Limb (tissue), 2 donors: ENCODE results near the gene EVC2.
"Not testable (repeated sequence)": the region's sequence is repeated elsewhere in the genome, so short reads cannot be mapped to it uniquely, and the experiment has no call there.

Experiments
- DNase-seq, 2 donors: peaks; one replicate each; pipeline ENCODE4 v3.0.0-alpha.2; 2016; ENCODE audit errors: extremely low spot score in 2 of 2

The EVC2 gene

DNA sequence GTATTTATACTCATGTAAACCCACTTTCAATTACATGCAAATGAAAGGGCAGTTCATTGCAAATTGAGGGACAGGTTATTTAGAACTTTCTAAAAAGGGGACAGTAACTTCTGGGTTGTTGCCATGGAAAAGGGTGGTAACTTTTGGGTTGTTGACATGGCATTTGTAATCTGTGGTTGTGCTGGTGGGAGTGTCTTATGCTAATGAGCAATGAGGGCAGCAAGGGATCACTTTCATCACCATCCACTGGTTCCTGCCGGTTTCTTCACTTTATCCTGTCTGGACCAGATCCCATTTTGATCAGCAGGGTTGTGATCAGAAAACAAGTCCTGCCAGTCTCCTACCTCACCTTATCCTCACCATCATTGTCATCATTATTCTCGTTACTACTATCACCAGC lies 34.6 kb upstream of the EVC2 start:
- no peak for DNase-seq

DNA sequence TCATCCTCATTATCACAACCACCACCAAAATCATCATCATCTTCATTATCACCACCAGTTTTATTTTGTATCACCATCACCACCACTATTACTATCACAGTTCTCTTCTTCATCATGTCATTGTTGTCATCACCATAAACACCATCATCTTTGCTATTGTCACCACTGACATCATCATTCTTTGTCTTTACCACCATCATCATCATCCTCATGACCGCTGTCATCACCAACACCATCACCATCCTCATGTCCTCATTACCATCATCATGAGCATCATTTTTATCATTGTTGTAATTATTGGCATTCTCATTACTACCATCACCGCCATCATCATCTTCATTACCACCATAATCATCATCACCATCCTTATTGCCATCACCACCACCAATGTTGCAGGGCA lies 34.0 kb upstream of the EVC2 start:
- DNase-seq: no peak

DNA sequence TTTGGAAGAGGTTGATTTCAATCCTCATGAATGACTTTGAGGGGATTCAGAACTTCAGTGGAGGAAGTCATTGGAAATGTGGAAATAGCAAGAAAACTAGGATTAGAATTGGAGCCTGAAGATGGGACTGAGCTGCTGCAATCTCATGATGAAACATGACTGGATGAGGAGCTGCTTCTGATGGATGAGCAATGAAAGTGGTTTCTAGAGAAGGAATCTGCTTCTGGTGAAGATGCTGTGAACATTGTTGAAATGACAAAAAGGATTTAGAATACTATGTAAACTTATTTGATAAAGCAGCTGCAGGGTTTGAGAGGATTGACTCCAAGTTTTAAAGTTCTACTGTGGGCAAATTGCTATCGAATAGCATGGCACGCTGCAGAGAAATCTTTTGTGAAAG lies 29.7 kb upstream of the EVC2 start:
- no peak for DNase-seq

DNA sequence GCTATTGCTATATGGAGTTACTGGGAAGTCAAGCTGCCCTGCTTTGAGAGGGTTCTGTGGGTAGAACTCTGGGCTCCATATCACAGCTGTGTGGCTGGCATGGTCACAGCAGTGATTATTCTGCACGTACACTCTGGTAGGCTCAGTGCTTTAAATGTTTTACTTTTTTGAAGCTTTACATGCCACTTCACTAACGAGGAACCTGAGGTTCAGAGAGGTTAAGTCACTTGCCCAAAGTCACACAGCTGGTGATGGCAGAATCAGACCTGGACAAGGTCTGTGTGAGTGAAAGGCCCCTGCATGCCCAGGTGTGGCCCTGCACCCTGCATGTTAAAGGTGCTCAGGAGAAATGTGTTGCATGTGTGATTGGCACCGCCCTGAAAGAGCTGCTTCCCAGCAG lies 27.1 kb upstream of the EVC2 start:
- no peak for DNase-seq

GRCh38 chr4:5734853-5735252 lies 26.5 kb upstream of the EVC2 start:
- DNase-seq: no peak

- no peak for DNase-seq
These were observed 23.8 kb upstream of the EVC2 start for GRCh38 chr4:5732158-5732557.

DNA sequence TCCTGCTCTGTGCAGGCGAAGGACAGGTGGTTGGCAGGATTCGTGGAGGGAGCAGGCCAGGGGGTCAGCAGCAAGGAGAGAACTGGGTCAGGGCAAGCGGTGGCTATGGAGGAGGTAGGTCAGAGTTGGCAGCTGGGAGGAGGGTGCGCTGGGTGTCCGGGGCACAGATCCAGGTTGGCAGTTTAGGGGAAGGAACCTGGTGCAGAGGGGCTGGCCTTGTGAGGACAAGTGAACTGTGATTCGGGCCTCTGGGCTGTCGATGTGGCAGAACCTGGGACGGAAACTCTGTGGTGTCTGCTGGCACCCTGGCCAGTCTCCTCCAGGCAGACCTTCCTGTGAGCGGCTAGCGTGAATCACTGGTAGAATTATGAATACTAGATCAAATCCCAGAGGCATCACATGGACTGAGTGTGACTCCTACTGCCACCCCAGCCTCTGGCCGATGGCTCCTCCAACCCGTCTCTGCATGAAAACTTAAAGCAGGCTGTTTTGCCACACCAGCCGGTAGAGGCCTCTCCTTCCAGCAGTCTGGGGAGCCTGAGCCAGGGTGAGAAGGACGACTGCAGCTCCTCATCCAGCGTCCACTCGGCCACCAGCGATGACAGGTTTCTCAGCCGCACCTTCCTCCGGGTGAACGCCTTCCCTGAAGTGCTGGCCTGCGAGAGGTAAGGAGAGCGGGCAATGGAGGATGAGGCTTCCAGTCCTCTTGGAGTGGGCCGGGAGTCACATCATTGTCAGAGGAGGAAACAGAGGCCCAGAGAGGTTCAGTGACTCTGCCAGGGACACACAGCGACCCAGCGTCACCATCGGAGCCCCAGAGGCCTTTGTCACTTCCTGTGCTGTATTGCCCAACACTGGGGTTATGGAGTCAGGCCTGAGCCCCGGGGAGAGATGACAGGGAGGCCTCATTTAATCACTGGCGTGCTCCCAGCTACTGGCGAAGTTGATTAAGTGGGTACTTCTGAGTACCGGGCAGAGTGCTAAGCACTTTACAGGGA lies 22.9 kb upstream of the EVC2 start:
- no peak for DNase-seq

DNA sequence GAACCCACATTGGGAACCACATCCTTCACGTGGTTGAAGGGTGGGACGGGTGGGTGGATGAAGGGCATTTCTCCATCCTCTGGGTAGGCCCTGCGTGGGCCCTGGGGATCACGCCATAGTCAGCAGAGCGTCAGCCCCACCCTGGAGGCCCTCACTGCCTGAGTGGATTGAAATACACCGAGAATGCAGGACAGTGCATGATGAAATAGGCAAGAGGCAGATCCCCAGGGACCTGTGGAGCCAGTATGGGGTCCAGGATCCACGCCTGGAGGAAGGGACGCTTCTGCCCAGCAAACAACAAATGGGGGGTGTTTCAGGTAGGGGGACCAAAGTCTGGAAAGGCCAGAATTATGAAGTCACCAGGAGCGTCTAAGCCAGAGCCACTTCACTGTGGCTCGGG lies 22.1 kb upstream of the EVC2 start:
- no peak for DNase-seq

DNA sequence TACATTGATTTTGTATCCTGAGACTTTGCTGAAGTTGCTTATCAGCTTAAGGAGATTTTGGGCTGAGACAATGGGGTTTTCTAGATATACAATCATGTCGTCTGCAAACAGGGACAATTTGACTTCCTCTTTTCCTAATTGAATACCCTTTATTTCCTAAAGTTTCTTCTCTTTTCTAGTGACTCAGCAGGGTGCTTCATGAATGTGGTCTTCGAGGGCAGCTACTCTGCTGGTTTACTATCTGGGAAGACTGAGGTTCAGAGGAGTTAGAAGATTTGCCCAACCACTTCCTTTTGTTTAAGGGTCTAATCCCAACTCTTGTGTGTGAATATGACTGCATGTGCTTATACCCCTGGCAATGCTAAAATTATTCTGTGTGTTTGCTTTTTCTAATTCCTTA lies 20.1 kb upstream of the EVC2 start:
- DNase-seq: not testable (repeated sequence)

DNA sequence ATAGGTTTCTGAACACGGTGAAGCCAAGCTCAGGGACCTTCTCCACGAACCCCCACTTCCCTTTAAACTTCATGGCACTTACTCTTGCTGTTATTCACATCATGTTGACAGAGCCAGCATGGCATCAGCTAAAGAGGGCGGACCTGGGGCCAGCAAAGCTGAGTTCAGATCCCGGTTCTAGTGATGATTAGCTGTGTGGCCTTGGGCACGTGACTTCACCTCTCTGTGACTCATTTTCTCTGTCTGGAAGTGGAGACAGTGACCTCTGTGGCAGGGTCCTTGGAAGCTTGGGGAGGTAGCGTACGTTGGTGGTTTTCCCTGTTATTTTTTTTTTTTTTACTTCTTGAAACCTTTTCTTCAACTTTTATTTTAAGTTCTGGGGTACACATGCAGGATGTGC lies 16.0 kb upstream of the EVC2 start:
- DNase-seq: no peak

DNA sequence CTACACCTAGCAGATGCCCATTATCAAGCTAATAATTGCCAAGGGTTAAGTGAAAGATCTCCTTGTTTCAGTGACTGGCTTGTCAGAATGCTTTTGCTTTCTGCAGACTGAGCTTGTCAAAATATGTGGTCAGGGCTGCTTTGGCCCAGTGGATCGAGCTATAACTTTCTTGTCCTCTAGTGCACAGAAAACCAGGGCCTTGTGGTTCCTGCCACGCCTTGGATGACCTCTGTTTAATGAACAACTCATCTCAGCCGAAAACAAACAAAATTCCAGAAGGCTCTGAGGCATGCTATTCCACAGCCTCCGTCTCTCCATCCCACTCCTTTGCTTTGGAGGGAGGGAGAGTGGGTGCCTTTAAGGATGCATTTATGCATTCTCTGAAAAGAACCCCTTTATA lies 14.0 kb upstream of the EVC2 start:
- DNase-seq: no peak

- no peak for DNase-seq
These were observed 13.6 kb upstream of the EVC2 start for GRCh38 chr4:5721923-5722322.

- DNase-seq: no peak
These were observed 12.6 kb upstream of the EVC2 start for GRCh38 chr4:5720980-5721379.

DNA sequence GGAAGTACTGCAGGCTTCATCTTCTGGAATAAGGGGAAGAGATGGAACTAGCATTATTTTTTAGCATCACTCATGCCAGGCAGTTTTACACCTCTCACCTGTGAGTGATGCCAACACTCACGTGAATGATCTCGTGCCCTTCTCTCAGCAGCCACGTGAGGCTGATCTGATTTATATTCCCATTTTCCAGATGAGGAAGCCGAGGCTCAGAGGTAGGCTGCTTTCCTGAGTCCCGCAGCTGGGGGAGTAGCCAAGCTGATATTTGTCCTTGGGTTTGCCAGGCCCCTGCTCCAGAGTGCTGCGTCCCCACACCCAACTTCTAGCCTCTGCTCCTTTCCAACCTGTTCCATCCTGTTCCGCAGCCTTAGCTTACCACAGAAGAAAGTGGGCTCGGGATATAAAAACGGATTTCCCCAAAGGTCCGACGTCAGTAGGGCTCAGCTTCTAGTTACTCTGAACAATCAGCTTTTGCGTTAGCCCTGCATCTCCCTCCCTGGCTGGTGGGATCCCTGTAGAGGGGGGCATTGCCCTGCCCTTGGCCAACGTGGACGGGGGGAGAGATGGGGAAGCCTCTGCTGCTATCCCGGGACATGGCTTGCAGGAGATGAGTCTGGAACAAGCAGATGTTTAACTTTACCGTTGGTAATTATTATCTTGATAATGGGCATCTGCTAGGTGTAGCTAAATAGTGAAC lies 11.9 kb upstream of the EVC2 start:
- DNase-seq: no peak

DNA sequence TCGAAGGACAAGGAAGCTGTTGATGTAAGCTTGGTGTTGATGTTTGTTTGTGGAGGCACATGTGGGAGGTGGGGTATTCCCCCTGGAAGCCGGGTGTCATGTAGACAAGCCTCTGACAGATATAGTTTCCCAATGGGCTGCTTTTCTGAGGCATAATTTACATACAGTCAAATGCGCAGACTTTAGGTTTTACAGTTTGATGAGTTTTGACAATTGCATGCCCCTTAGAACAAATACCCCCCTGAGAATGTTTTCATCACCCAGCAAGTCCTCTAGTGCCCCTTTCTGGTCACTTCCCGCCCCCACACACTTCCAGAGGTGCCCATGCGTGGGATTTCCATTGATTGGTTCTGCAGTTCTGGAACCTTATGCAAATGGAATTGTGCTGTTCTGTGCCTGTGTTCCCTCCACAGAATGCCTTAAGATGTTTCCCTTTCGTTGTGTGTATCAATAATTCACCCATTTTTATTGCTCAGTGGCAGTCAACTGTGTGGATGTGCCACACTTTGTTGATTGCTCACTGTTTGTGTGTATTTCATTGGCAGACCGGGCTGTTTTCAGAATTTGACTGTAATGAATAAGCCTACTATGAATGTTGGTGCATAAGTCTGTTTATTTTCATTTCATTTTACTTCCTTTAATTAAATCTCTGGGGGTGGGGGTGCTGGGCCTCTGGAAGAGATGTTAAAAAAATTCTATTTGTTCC lies 11.1 kb upstream of the EVC2 start:
- no peak for DNase-seq

DNA sequence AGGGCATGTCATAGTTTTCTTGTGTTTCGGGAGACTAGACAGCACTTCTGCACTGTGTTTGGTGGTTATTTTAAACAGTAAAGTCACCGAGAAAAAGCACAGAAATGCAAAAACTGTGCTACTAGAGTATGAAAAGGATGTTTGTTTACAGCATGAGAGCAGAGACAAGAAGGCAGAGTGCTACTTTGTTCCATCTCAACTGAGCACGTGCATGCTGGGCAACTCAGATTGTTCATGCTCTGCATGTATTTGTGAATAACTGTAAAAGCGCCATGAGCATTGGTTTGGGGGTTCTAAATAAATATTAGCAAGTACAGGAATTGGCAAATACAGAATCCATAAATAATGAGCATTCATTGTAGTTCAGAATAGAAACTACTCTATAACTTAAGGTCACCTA lies 10.1 kb upstream of the EVC2 start:
- no peak for DNase-seq

- DNase-seq: no peak
These were observed 9.2 kb upstream of the EVC2 start for GRCh38 chr4:5717449-5718158.

GRCh38 chr4:5716391-5716790 lies 8.0 kb upstream of the EVC2 start:
- no peak for DNase-seq

- DNase-seq: no peak
These were observed 7.0 kb upstream of the EVC2 start for GRCh38 chr4:5715357-5715756.

DNA sequence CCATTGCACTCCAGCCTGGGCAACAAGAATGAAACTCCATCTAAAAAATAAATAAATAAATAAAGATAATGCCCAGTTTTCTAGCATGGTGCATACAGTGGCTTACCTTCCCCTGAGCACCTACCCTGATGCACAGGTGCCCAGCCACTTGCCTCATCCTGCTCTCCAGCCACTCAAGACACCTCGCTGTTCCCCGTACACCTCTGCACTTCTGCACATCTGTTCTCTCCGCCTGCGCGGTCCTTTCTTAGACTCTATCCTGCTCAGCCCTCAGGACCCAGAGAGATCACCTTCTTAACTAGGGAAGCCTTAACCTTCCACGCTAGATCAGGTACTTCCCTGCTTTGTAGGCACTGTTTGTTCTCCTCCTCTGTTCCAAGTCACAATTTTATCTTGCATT lies 5.5 kb upstream of the EVC2 start:
- DNase-seq: no peak

DNA sequence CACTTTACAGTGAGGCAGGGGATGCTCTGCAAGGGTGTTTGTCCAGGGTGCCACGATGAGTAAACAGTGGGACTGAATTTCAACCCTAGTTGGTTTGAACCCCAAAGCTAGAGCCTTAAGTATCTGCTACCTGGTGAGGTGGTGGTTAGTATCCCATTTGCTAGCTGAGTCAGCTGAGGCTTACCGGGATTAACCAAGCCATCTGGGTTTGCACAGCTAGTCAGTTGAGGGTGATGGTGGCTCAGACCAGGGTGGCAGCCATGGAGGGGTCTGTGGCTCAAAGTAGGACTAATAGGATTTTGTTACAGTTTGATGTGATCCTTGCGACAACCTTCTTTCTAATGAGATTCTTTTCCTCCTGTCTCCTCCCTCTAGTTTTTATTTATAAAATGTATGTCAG lies 4.6 kb upstream of the EVC2 start:
- DNase-seq: no peak

DNA sequence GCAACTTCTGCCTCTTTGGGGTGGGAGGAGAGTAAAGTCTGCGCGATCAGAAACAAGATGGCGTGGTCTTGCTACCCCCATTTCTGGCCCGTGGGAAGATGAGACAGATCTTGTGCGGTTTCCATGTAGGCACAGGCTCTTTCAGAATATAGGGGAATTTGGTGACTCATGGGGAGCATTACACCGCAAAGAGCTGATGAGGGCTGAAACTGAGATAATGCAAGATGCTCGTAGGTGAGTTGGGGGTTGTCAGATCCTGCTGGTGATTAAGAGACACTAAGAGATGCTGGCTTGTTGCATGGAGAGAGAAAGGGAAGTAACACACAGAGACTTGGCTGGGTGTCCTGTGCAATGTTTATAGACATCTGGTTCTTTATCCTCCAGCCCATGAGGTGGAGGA lies 4.2 kb upstream of the EVC2 start:
- DNase-seq: no peak
